RWPE2 (cell line): ENCODE results near the gene PRPS1.
"Not testable (repeated sequence)": the region's sequence is repeated elsewhere in the genome, so short reads cannot be mapped to it uniquely, and the experiment has no call there.

ENCODE experiments used
- ATAC-seq: fragments of 200-7000 bp; cut with Tn5 transposase; 3 replicates; pipeline ENCODE4 v1.9.1; 2021; ENCODE audit warnings: low read depth
- DNase-seq: peaks from one replicate; pipeline ENCODE4 v3.0.0-alpha.2; 2020; ENCODE audit warnings: low spot score
- H3K27ac ChIP-seq: fragments of 450-650 bp; 2 replicates; pipeline ENCODE4 v1.5.1; 2017; ENCODE audit warnings: mild to moderate bottlenecking; ENCODE audit not compliant: poor library complexity, severe bottlenecking
- H3K27me3 ChIP-seq: fragments of 250-450 bp; sonication (Bioruptor Pico); 2 replicates; pipeline ENCODE4 v1.5.1; 2021; ENCODE audit warnings: mild to moderate bottlenecking, moderate library complexity; ENCODE audit not compliant: insufficient read depth, poor library complexity, severe bottlenecking
- H3K36me3 ChIP-seq: fragments of 250-450 bp; sonication (Bioruptor Pico); 2 replicates; pipeline ENCODE4 v1.5.1; 2020; ENCODE audit warnings: low read depth, mild to moderate bottlenecking, moderate library complexity
- H3K4me1 ChIP-seq: fragments of 250-450 bp; sonication (Bioruptor Pico); 2 replicates; pipeline ENCODE4 v1.5.1; 2021; ENCODE audit warnings: mild to moderate bottlenecking, moderate library complexity; ENCODE audit not compliant: insufficient read depth, poor library complexity, severe bottlenecking
- H3K4me3 ChIP-seq: fragments of 250-450 bp; sonication (Bioruptor Pico); 2 replicates; pipeline ENCODE4 v1.5.1; 2021; ENCODE audit warnings: mild to moderate bottlenecking, moderate library complexity; ENCODE audit not compliant: severe bottlenecking
- H3K9me3 ChIP-seq: fragments of 250-450 bp; sonication (Bioruptor Pico); 2 replicates; pipeline ENCODE4 v1.5.1; 2021; ENCODE audit warnings: mild to moderate bottlenecking, moderate library complexity; ENCODE audit not compliant: severe bottlenecking
- CTCF ChIP-seq: fragments of 450-650 bp; IDR thresholded peaks from one replicate; pipeline ENCODE4 v1.5.1; 2017; ENCODE audit warnings: mild to moderate bottlenecking, moderate library complexity; ENCODE audit not compliant: poor library complexity, severe bottlenecking

The PRPS1 gene

DNA sequence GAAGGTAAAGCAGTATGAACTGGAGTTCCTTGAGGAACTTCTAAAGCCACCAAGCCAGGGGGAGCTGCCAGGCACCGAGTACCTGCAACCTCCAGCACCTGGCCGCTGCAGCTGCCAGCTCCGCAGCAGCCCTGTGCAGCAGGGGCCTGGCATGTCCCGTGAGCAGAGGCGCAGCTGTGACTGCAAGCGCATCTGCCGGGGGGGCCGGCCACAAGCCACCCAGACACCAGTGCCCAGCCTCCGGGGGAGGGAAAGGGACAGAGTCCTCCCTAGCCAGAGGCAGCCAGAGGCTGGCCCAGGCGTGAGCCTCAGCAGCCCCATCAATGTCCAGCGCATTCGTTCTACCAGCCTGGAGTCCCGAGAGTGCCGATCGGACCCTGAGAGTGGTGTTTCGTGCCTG, 26.6 kb upstream of the PRPS1 start:
- TF ChIP-seq CTCF: no peak
- no peak for DNase-seq
- no peaks in the 10 kb centered on the region for H3K36me3 ChIP-seq
- ATAC-seq: no peak
- no peak overlapping the region for H3K4me3 ChIP-seq
- no peaks in the 10 kb centered on the region for H3K9me3 ChIP-seq
- no peaks in the 10 kb centered on the region for H3K27me3 ChIP-seq
- no peak overlapping the region for H3K27ac ChIP-seq
- H3K4me1 ChIP-seq: no peaks in the 10 kb centered on the region

DNA sequence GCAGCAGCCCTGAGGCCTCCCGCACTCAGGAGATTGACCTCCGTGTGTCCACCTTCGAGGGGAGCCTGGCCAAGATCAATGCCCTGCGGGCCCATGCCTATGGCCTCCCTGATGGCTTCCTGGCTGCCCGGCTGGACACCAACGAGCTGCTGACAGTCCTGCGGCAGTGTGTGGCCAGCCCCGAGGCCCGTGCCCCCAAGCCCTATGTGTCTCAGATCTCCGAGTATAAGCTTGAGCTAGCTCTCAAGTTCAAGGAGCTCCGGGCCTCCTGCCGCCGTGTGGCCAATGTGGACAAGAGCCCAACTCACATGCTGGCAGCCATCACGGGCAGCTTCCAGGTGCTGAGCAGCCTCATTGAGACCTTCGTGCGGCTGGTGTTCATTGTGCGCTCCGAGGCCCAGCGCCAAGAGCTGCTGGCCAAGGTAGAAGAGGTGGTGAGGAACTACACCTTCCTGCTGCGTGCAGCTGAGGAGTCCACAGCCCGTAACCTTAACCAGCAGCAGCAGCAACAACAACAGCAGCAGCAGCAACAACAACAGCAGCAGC, 25.5 kb upstream of the PRPS1 start:
- Histone ChIP-seq H3K9me3 (no peaks in the 10 kb centered on the region), H3K4me1 (no peaks in the 10 kb centered on the region), H3K27ac (no peak overlapping the region), H3K36me3 (no peaks in the 10 kb centered on the region), H3K27me3 (no peaks in the 10 kb centered on the region), H3K4me3 (no peak overlapping the region)
- DNase-seq (no peak), ATAC-seq (no peak)
- no peak for TF ChIP-seq CTCF

GRCh38 chrX:107603429-107604159, 24.7 kb upstream of the PRPS1 start:
- no peak overlapping the region for H3K4me3 ChIP-seq
- TF ChIP-seq CTCF: no peak
- ATAC-seq (no peak), DNase-seq (no peak)
- H3K4me1 ChIP-seq: no peaks in the 10 kb centered on the region
- H3K36me3 ChIP-seq: no peaks in the 10 kb centered on the region
- no peak overlapping the region for H3K27ac ChIP-seq
- H3K27me3 ChIP-seq: no peaks in the 10 kb centered on the region
- H3K9me3 ChIP-seq: no peaks in the 10 kb centered on the region

DNA sequence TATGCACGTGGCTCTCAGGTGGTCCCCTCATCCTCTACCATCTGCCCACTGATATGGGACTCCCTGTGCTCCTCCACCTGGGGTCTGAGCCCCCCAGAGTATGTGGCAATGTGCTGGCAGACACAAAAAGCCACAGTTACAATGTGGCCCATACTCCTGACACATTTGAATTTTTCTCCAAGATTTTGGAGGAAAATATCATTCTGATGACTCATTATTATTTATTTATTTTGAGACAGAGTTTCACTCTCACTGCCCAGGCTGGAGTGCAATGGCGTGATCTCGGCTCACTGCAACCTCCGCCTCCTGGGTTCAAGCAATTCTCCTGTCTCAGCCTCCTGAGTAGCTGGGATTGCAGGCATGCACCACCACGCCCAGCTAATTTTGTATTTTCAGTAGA, 19.2 kb upstream of the PRPS1 start:
- not testable (repeated sequence) for ATAC-seq, H3K4me3 ChIP-seq, H3K36me3 ChIP-seq, DNase-seq, H3K9me3 ChIP-seq, H3K27ac ChIP-seq, H3K4me1 ChIP-seq, H3K27me3 ChIP-seq

- Histone ChIP-seq H3K9me3 (no peaks in the 10 kb centered on the region), H3K27ac (no peak overlapping the region), H3K4me3 (no peak overlapping the region), H3K27me3 (no peaks in the 10 kb centered on the region), H3K4me1 (no peaks in the 10 kb centered on the region), H3K36me3 (no peaks in the 10 kb centered on the region)
- DNase-seq: no peak
- no peak for ATAC-seq
- TF ChIP-seq CTCF: no peak
These were observed 17.6 kb upstream of the PRPS1 start for GRCh38 chrX:107610667-107611066.
